ENCODE results near the gene ARHGEF10L. TPM values are rescaled to one million over a fixed set of nuclear protein-coding genes. Genes with fewer than 3 reads are reported as not detected.

ARHGEF10L gene
- total and polyA plus RNA-seq, 4 donors: 15.0 to 43.4 (median 24.3) TPM

DNA sequence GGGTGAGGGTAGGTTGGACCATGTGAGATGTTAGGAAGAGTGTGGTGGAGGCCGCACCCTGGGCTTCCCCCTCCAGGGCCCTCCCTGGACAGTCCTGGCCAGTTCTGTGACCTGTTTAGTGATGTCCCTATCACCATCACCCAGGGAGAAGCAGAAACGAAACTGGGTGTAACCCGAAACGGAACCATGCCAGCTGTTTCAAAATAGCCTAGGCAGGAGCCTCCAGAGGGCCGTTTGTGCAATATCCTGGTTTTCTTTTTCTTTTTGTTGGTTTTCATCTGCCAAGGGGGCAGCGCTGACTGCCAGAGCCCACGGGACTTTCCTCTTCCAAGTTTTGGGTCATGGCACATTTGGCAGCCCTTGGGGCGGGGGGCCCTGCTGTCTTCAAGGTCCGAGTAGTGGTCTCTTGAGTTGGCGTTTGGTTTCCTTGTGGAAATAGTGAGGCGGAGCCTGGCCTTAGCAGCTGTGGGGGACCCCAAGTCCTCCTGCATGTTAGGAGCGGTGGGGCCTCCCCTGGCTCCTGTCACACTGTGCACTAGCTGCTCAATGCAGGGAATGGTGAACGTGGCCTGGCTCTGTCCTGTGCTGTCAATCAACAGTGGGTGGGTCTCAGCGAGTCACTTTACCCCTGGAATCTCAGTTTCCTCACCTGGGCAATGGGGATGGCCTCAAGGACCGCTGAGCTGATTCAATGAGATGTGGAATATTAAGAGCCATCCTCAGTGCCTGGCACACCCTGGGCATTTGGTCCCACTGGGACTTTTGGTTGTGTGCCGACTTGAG is 90.7 kb downstream of the ARHGEF10L start:
- TF ChIP-seq, protein P1, sequence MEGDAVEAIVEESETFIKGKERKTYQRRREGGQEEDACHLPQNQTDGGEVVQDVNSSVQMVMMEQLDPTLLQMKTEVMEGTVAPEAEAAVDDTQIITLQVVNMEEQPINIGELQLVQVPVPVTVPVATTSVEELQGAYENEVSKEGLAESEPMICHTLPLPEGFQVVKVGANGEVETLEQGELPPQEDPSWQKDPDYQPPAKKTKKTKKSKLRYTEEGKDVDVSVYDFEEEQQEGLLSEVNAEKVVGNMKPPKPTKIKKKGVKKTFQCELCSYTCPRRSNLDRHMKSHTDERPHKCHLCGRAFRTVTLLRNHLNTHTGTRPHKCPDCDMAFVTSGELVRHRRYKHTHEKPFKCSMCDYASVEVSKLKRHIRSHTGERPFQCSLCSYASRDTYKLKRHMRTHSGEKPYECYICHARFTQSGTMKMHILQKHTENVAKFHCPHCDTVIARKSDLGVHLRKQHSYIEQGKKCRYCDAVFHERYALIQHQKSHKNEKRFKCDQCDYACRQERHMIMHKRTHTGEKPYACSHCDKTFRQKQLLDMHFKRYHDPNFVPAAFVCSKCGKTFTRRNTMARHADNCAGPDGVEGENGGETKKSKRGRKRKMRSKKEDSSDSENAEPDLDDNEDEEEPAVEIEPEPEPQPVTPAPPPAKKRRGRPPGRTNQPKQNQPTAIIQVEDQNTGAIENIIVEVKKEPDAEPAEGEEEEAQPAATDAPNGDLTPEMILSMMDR (IDR thresholded peaks at IDR 0.05; ENCODE audit: control extremely low read depth, extremely low read depth): no peak
- H3K27me3 ChIP-seq (ENCODE audit: control insufficient read depth in 3 of 3, insufficient read depth in 3 of 3, low read length in 2 of 3): no peaks in the 10 kb centered on the region

DNA sequence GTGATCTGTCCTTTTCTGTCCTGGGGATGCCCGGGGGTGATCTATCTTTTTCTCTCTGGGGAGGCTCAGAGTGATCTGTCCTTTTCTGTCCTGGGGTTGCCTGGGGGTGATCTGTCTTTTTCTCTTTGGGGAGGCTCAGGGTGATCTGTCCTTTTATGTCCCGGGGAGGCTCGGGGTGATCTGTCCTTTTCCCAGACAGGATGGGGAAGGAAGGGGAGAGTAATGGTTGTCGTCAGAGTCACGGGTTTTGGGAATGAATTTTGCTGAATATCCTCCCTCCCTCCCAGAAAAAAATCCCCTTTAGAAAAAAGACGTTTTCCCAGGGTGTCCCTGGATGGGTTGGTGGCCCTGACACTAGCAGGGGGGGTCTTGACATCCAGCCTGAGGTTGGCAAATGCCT is 91.5 kb downstream of the ARHGEF10L start:
- H3K36me3 ChIP-seq (ENCODE audit: control insufficient read depth in 4 of 4, insufficient read depth in 4 of 4, low read length in 4 of 4): peaks cover 3 to 41% (median 9%) of the 10 kb centered on the region in 4 donors
- H3K27ac ChIP-seq (ENCODE audit: low read depth in 1 of 2, low read length in 1 of 2): peak overlapping the region in 1 of 2 donors; percentile 13
- H3K4me1 ChIP-seq (ENCODE audit: control insufficient read depth in 5 of 5, insufficient read depth in 5 of 5, low read length in 5 of 5): no peaks in the 10 kb centered on the region
- H3K4me3 ChIP-seq: no peak overlapping the region
- TF ChIP-seq, protein P1 (IDR thresholded peaks at IDR 0.05; ENCODE audit: control extremely low read depth, extremely low read depth): no peak
- WGBS, 2 donors: 55 to 69% methylated on average over 6 of the region's 6 CpGs
- no peak overlapping the region for H3K9ac ChIP-seq (ENCODE audit: insufficient read depth in 1 of 2, low read length in 2 of 2)
- H3K9me3 ChIP-seq (ENCODE audit: control insufficient read depth in 4 of 4, insufficient read depth in 3 of 4, low read length in 3 of 4): no peaks in the 10 kb centered on the region
- H3K27me3 ChIP-seq (ENCODE audit: control insufficient read depth in 3 of 3, insufficient read depth in 3 of 3, low read length in 2 of 3): no peaks in the 10 kb centered on the region
- no peak for ATAC-seq (ENCODE audit: insufficient read depth, low FRiP score)
- DNase-seq: no peak

More for the DNA sequence above, 90.7 kb downstream of the ARHGEF10L start:
- Histone ChIP-seq H3K9me3 (ENCODE audit: control insufficient read depth in 4 of 4, insufficient read depth in 3 of 4, low read length in 3 of 4) (no peaks in the 10 kb centered on the region), H3K27ac (ENCODE audit: low read depth in 1 of 2, low read length in 1 of 2) (peak overlapping the region in 1 of 2 donors; percentile 75), H3K36me3 (ENCODE audit: control insufficient read depth in 4 of 4, insufficient read depth in 4 of 4, low read length in 4 of 4) (peaks cover 3 to 39% (median 8%) of the 10 kb centered on the region in 4 donors), H3K4me3 (no peak overlapping the region), H3K4me1 (ENCODE audit: control insufficient read depth in 5 of 5, insufficient read depth in 5 of 5, low read length in 5 of 5) (no peaks in the 10 kb centered on the region), H3K9ac (ENCODE audit: insufficient read depth in 1 of 2, low read length in 2 of 2) (no peak overlapping the region)
- peak; percentile 69 for ATAC-seq (ENCODE audit: insufficient read depth, low FRiP score)
- WGBS, 2 donors: 48 to 65% methylated on average over 16 of the region's 16 CpGs
- DNase-seq: peak in 2 of 3 donors; percentile 36 to 45

DNA sequence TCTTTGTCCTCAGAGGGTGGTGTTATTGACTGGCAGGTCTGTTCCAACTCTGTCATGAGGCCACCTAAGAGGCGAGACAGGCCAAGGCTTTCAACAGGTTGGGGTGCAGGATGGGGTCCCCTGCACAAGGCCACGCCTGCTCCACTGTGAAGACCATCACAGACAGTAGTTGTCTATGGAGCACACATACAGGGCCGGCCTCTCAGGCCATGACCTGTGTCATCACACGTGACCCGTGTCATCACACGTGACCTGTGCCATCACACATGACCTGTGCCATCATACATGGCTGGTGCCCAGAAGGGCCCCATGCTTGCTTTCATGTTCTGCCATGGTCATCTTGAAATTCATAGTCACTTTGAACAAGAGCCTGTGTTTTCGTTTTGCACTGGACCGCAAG is 91.9 kb downstream of the ARHGEF10L start:
- Histone ChIP-seq H3K4me1 (ENCODE audit: control insufficient read depth in 5 of 5, insufficient read depth in 5 of 5, low read length in 5 of 5) (no peaks in the 10 kb centered on the region), H3K27me3 (ENCODE audit: control insufficient read depth in 3 of 3, insufficient read depth in 3 of 3, low read length in 2 of 3) (no peaks in the 10 kb centered on the region), H3K9ac (ENCODE audit: insufficient read depth in 1 of 2, low read length in 2 of 2) (no peak overlapping the region), H3K4me3 (no peak overlapping the region), H3K9me3 (ENCODE audit: control insufficient read depth in 4 of 4, insufficient read depth in 3 of 4, low read length in 3 of 4) (no peaks in the 10 kb centered on the region), H3K27ac (ENCODE audit: low read depth in 1 of 2, low read length in 1 of 2) (peak overlapping the region in 1 of 2 donors; percentile 13), H3K36me3 (ENCODE audit: control insufficient read depth in 4 of 4, insufficient read depth in 4 of 4, low read length in 4 of 4) (peaks cover 3 to 37% (median 11%) of the 10 kb centered on the region in 4 donors)
- ATAC-seq (ENCODE audit: insufficient read depth, low FRiP score) (no peak), DNase-seq (no peak)
- TF ChIP-seq, protein P1 (IDR thresholded peaks at IDR 0.05; ENCODE audit: control extremely low read depth, extremely low read depth): no peak
- WGBS, 2 donors: 93 to 97% methylated on average over 8 of the region's 8 CpGs

Data from lung (tissue), 12 donors.